Measurements from ENCODE around the gene PIP5K1C. TPM values are rescaled to one million over a fixed set of nuclear protein-coding genes. Genes with fewer than 3 reads are reported as not detected.

Gene PIP5K1C
- total RNA-seq, 2 experiments from 2014 or later, result 7.3 to 7.5 TPM

- CTCF ChIA-PET, result interaction anchor here (0.6 kb wide), 1 partner anchor 150 kb away, joined by 3 read pairs; no protein-coding TSS in a partner anchor
- DNase-seq, result no peak
- intact Hi-C loops (cut with micrococcal nuclease), result no loop called here
- Mint-ChIP-seq H3K4me3 (no peak overlapping the region), H3K9me3 (no peaks in the 10 kb centered on the region), H3K27ac (no peak overlapping the region), H3K27me3 (ENCODE audit: low read depth) (no peaks in the 10 kb centered on the region), H3K4me1 (ENCODE audit: low read depth) (peaks cover 10% of the 10 kb centered on the region), H3K36me3 (ENCODE audit: low read depth) (peaks cover 4% of the 10 kb centered on the region)
Measured at GRCh38 chr19:3608079-3608641, 92.1 kb downstream of the PIP5K1C start.

DNA sequence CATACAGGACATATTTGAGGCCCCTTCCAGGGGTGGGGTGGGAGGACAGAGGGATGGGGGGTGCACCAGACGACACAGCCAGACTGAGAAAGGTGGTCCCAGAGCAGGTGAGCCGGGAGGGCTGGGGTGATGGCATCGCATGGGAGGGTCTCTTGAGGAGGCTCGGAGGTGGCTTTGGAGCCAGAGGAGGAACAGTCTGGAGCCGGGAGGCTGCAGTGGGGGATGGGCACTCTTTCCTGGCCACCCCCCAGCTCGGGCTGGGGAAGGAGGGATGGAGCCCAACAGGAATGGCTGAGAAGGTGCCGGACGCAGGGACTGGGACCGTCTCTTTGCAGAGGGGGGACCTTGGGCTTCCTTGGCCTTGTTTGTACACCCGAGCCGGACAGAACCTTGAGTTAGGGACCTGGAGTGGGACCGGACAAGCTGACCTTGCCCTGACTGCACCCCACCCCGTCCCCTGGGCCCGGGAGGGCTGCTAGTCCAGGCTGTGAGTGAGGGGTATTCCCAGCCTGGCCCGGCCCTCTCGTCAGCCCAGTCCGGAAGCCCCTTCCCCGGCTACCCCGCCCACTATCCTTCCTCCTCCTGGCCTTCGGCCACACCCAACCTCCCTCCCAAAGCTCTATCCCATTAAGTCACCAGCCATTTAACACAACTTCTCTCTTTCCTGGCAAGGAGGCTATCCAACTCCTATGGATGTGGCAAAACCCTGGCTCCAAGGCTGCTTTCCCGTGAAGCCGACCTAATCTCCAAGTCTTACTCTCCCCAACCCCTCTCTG lies 92.8 kb downstream of the PIP5K1C start:
- peak overlapping the region; percentile 10 for H3K4me3 Mint-ChIP-seq

GRCh38 chr19:3606690-3607289 lies 93.5 kb downstream of the PIP5K1C start, which contains the start of gene TBXA2R:
Gene TBXA2R, minus strand, starts transcription at chr19:3606875. Its CDS starts 6,241 bp downstream, at chr19:3600634.
- H3K4me1 Mint-ChIP-seq (ENCODE audit: low read depth), result peaks cover 10% of the 10 kb centered on the region
- H3K27me3 Mint-ChIP-seq (ENCODE audit: low read depth), result no peaks in the 10 kb centered on the region
- H3K36me3 Mint-ChIP-seq (ENCODE audit: low read depth), result peaks cover under 1% of the 10 kb centered on the region
- peak; percentile 57 for DNase-seq
- peak within 1 kb of the TSS; percentile 23 for H3K4me3 Mint-ChIP-seq
- CTCF ChIA-PET, result no interaction called here
- no peaks in the 10 kb centered on the region for H3K9me3 Mint-ChIP-seq
- H3K27ac Mint-ChIP-seq, result no peak within 1 kb of the TSS
- intact Hi-C loops (cut with micrococcal nuclease), result no loop called here

More for the DNA sequence above, 92.8 kb downstream of the PIP5K1C start:
- Mint-ChIP-seq H3K27me3 (ENCODE audit: low read depth) (no peaks in the 10 kb centered on the region), H3K36me3 (ENCODE audit: low read depth) (peaks cover 4% of the 10 kb centered on the region), H3K27ac (no peak overlapping the region), H3K9me3 (no peaks in the 10 kb centered on the region), H3K4me1 (ENCODE audit: low read depth) (peaks cover 10% of the 10 kb centered on the region)
- no peak for DNase-seq
- CTCF ChIA-PET, result no interaction called here
- intact Hi-C loops (cut with micrococcal nuclease), result no loop called here

- no peaks in the 10 kb centered on the region for H3K36me3 Mint-ChIP-seq (ENCODE audit: low read depth)
- no peaks in the 10 kb centered on the region for H3K9me3 Mint-ChIP-seq
- intact Hi-C loops (cut with micrococcal nuclease), result no loop called here
- H3K27ac Mint-ChIP-seq, result no peak overlapping the region
- H3K4me1 Mint-ChIP-seq (ENCODE audit: low read depth), result peaks cover 10% of the 10 kb centered on the region
- H3K27me3 Mint-ChIP-seq (ENCODE audit: low read depth), result no peaks in the 10 kb centered on the region
- CTCF ChIA-PET, result no interaction called here
- peak overlapping the region; percentile 9 for H3K4me3 Mint-ChIP-seq
- DNase-seq, result peak; percentile 46
Measured at GRCh38 chr19:3606174-3606689, 94.0 kb downstream of the PIP5K1C start.

- CTCF ChIA-PET, result no interaction called here
- Mint-ChIP-seq H3K9me3 (no peaks in the 10 kb centered on the region), H3K36me3 (ENCODE audit: low read depth) (no peaks in the 10 kb centered on the region), H3K27me3 (ENCODE audit: low read depth) (no peaks in the 10 kb centered on the region), H3K4me3 (no peak overlapping the region), H3K27ac (no peak overlapping the region), H3K4me1 (ENCODE audit: low read depth) (peaks cover 10% of the 10 kb centered on the region)
- intact Hi-C loops (cut with micrococcal nuclease), result no loop called here
- no peak for DNase-seq
Measured at GRCh38 chr19:3605770-3606169, 94.5 kb downstream of the PIP5K1C start.

GRCh38 chr19:3605361-3605760 lies 94.9 kb downstream of the PIP5K1C start:
- Mint-ChIP-seq H3K36me3 (ENCODE audit: low read depth) (no peaks in the 10 kb centered on the region), H3K4me3 (no peak overlapping the region)
- CTCF ChIA-PET, result interaction anchor here (0.7 to 1.0 kb wide), 2 partner anchors 19 to 503 kb away, joined by 3 to 4 read pairs; no protein-coding TSS in a partner anchor

GRCh38 chr19:3604987-3605343 lies 95.3 kb downstream of the PIP5K1C start:
- no peak overlapping the region for H3K4me3 Mint-ChIP-seq
- peaks cover 10% of the 10 kb centered on the region for H3K4me1 Mint-ChIP-seq (ENCODE audit: low read depth)
- H3K27ac Mint-ChIP-seq, result no peak overlapping the region
- intact Hi-C loops (cut with micrococcal nuclease), result no loop called here
- H3K9me3 Mint-ChIP-seq, result no peaks in the 10 kb centered on the region
- H3K27me3 Mint-ChIP-seq (ENCODE audit: low read depth), result no peaks in the 10 kb centered on the region
- peak; percentile 34 for DNase-seq
- H3K36me3 Mint-ChIP-seq (ENCODE audit: low read depth), result no peaks in the 10 kb centered on the region
- CTCF ChIA-PET, result interaction anchor here (0.7 to 1.0 kb wide), 2 partner anchors 19 to 502 kb away, joined by 3 to 4 read pairs; no protein-coding TSS in a partner anchor

More at GRCh38 chr19:3605361-3605760, 94.9 kb downstream of the PIP5K1C start:
- Mint-ChIP-seq H3K4me1 (ENCODE audit: low read depth) (peaks cover 10% of the 10 kb centered on the region), H3K9me3 (no peaks in the 10 kb centered on the region), H3K27ac (no peak overlapping the region), H3K27me3 (ENCODE audit: low read depth) (no peaks in the 10 kb centered on the region)
- DNase-seq, result no peak
- intact Hi-C loops (cut with micrococcal nuclease), result no loop called here

- intact Hi-C loops (cut with micrococcal nuclease), result no loop called here
- H3K27ac Mint-ChIP-seq, result no peak overlapping the region
- H3K36me3 Mint-ChIP-seq (ENCODE audit: low read depth), result no peaks in the 10 kb centered on the region
- no peak overlapping the region for H3K4me3 Mint-ChIP-seq
- DNase-seq, result no peak
- H3K27me3 Mint-ChIP-seq (ENCODE audit: low read depth), result no peaks in the 10 kb centered on the region
- CTCF ChIA-PET, result interaction anchor here (0.6 to 1.0 kb wide), 3 partner anchors 18 to 502 kb away, joined by 3 to 4 read pairs (median 3); no protein-coding TSS in a partner anchor
- H3K9me3 Mint-ChIP-seq, result no peaks in the 10 kb centered on the region
- peaks cover 10% of the 10 kb centered on the region for H3K4me1 Mint-ChIP-seq (ENCODE audit: low read depth)
Measured at GRCh38 chr19:3604227-3604986, 95.9 kb downstream of the PIP5K1C start.

- H3K4me3 Mint-ChIP-seq, result no peak overlapping the region
- no peaks in the 10 kb centered on the region for H3K27me3 Mint-ChIP-seq (ENCODE audit: low read depth)
- CTCF ChIA-PET, result interaction anchor here (1.1 kb wide), 1 partner anchor 89 kb away, joined by 5 read pairs; no protein-coding TSS in a partner anchor
- no peak overlapping the region for H3K27ac Mint-ChIP-seq
- no peak for DNase-seq
- intact Hi-C loops (cut with micrococcal nuclease), result no loop called here
- no peaks in the 10 kb centered on the region for H3K9me3 Mint-ChIP-seq
- peaks cover 9% of the 10 kb centered on the region for H3K4me1 Mint-ChIP-seq (ENCODE audit: low read depth)
- H3K36me3 Mint-ChIP-seq (ENCODE audit: low read depth), result no peaks in the 10 kb centered on the region
Measured at GRCh38 chr19:3603121-3603811, 97.0 kb downstream of the PIP5K1C start.

GRCh38 chr19:3601021-3601420 lies 99.2 kb downstream of the PIP5K1C start:
- Mint-ChIP-seq H3K36me3 (ENCODE audit: low read depth) (no peaks in the 10 kb centered on the region), H3K4me3 (no peak overlapping the region), H3K27ac (no peak overlapping the region), H3K27me3 (ENCODE audit: low read depth) (no peaks in the 10 kb centered on the region), H3K9me3 (no peaks in the 10 kb centered on the region), H3K4me1 (ENCODE audit: low read depth) (no peaks in the 10 kb centered on the region)
- CTCF ChIA-PET, result no interaction called here
- no peak for DNase-seq
- intact Hi-C loops (cut with micrococcal nuclease), result no loop called here

GRCh38 chr19:3599776-3600187 lies 100.5 kb downstream of the PIP5K1C start:
- Mint-ChIP-seq H3K9me3 (no peaks in the 10 kb centered on the region), H3K4me1 (ENCODE audit: low read depth) (no peaks in the 10 kb centered on the region), H3K4me3 (no peak overlapping the region), H3K36me3 (ENCODE audit: low read depth) (no peaks in the 10 kb centered on the region), H3K27me3 (ENCODE audit: low read depth) (no peaks in the 10 kb centered on the region), H3K27ac (no peak overlapping the region)
- DNase-seq, result no peak
- intact Hi-C loops (cut with micrococcal nuclease), result no loop called here
- CTCF ChIA-PET, result no interaction called here

Data from activated naive CD4-positive, alpha-beta T cell treated with anti-CD3 and anti-CD28 coated beads for 36 hours (primary cell).